B cell (primary cell): ENCODE data around the gene PIGT.

Source experiments
- EZH2 ChIP-seq: IDR thresholded peaks from 2 replicates; pipeline ENCODE4 v1.6.1; 2012; ENCODE audit warnings: borderline replicate concordance, low read depth, mild to moderate bottlenecking, moderate library complexity, low read length; ENCODE audit not compliant: insufficient read depth, poor library complexity, severe bottlenecking
- TF ChIP-seq, protein P1 (sequence below): fragments of 200-600 bp; IDR thresholded peaks from one replicate; pipeline ENCODE4 v1.8.0; 2022; ENCODE audit warnings: antibody characterized with exemption, mild to moderate bottlenecking

DNA sequence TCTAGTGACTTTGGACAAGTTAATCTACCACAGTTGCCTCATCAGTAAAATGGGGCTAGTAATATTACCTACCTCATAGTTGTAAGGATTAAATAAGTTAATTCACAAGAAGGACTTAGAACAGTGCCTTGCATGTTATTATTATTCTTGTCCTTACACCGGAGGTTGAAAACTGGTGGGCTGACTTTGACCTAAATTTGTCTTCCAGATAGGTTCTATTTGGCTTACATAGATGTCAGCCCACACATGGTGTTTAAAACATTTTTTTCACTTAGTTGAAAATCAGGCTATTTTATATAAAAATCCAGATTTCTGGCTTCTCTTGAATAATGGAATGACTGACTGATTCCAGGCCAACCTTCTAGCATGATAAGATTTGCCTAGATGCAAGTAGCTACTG lies 49.7 kb upstream of the PIGT start:
- TF ChIP-seq, protein P1, sequence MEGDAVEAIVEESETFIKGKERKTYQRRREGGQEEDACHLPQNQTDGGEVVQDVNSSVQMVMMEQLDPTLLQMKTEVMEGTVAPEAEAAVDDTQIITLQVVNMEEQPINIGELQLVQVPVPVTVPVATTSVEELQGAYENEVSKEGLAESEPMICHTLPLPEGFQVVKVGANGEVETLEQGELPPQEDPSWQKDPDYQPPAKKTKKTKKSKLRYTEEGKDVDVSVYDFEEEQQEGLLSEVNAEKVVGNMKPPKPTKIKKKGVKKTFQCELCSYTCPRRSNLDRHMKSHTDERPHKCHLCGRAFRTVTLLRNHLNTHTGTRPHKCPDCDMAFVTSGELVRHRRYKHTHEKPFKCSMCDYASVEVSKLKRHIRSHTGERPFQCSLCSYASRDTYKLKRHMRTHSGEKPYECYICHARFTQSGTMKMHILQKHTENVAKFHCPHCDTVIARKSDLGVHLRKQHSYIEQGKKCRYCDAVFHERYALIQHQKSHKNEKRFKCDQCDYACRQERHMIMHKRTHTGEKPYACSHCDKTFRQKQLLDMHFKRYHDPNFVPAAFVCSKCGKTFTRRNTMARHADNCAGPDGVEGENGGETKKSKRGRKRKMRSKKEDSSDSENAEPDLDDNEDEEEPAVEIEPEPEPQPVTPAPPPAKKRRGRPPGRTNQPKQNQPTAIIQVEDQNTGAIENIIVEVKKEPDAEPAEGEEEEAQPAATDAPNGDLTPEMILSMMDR: no peak
- TF ChIP-seq EZH2: no peak
